Activated CD4-positive, alpha-beta T cell treated with anti-CD3 and anti-CD28 coated beads, Interleukin-2, amount 50 U/mL, for 16 hours (primary cell): ENCODE results near the gene GALNT2.

Experiments used
- DNase-seq: peaks from one replicate; pipeline ENCODE4 v3.0.0-alpha.2; 2020

The GALNT2 gene

DNA sequence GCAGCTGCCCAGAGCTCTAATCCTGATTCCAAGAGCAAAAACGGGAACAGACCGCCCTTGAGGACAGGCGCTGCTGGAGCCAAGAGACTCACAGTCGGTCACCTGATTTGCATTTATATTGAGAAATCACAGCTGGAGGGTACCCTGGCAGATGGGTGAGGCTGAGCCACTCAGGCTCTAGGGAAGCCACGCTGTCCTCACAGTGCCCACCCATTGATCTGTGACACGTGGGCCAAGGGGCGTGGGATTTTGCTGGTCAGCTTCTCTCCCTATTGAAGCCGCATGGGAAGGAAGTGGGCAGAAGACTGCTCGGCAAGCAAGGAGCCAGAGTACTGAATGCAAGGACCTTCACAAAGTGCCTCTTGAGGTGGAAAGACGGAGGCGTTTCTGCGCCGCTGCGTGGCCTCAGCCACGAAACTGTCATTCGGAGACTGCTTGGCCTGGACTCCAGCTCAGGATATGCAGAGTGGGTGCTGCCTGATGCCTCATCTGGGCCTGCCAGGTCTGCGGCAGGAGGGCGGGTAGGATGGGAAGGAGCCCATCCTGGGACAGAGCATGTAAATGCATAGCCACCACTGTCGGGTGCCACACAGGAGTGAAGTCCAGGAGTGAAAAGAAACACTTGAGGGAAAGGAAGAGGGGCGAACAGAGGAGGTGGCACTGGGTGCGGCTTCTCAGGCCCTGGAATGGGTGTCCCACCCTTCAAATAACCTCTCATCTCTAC lies 219.3 kb downstream of the GALNT2 start:
- no peak for DNase-seq

DNA sequence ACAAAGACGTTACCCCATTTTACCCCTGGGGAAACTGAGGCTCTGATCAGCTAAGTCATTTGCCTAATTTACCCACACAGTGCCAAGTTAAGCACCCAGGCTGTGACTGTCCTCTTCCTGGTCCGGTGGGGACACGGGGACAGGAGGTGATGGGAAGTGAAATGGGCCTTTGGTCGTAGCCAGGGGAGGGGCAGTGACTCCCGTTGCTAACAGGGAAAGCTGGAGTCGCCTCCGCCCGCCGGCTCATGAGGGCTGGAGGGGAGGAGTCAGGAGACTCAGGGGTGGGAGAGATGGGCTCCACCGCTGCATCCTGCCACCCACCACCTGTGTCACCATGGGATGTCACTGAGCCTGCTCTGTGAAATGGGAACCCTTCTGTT lies 219.8 kb downstream of the GALNT2 start:
- DNase-seq, result no peak

DNA sequence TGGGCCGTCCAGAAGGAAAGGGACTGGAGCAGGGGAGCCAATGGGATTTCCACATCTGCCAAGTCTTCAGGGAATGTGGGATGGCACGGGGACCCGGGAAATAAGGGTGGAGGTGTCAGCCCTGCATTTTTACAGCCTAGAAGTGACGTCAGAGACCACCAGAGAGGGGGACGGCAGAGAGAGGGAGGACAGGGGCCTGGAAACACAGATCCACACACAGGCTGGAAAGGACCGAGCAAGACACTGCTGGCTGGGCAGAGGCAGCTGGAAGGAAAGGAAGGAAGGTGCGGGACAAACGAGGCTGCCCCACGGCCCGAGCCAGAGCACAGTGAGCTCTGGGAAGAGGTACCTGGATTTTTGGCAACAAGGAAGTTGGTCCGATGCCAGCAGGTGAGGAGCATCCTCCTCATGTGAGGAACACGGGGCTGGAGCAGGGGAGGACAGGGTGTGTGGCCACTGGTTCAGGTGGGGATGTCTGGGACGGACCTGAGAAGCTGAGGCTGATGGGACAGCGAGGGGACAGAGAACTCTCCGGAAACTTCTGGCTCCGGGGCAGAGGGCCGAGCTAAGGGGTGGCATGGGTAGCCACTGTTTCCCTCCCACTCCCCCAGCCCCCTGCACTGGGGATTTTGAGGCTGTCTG lies 220.8 kb downstream of the GALNT2 start:
- no peak for DNase-seq

DNA sequence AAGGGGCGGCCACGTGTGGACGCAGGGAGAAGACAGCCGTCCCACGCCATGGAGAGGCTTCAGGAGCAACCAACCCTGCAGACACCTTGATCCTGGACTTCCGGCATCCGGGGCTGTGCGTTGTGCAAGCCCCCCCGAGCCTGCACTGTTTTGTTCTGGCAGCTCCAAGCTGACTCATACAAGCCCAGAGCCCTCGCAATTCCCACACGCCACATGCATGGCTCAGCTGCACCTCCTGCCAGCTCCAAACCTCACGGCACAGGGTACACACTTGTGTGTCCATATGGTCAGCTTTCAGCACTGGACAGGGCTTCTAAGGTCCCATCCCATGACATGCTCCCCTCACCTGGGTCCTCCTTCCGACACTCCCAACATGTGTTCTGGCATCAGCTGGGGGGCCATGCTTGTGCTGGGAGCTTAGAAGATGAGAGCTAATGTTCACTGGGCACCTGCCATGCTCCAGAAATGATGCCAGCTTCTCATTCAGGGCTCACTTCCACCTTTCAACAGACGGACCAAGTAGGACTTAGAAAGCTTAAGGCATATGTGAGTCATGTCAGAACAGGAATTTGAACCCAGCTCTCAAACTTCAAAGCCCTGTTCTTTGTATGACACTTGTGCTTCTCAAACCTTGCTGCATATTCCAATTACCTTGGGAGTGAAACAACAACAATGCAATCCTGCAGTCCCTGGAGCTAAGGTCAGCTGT lies 221.8 kb downstream of the GALNT2 start:
- DNase-seq, result no peak

GRCh38 chr1:230289350-230289644 lies 222.3 kb downstream of the GALNT2 start:
- DNase-seq, result no peak

DNA sequence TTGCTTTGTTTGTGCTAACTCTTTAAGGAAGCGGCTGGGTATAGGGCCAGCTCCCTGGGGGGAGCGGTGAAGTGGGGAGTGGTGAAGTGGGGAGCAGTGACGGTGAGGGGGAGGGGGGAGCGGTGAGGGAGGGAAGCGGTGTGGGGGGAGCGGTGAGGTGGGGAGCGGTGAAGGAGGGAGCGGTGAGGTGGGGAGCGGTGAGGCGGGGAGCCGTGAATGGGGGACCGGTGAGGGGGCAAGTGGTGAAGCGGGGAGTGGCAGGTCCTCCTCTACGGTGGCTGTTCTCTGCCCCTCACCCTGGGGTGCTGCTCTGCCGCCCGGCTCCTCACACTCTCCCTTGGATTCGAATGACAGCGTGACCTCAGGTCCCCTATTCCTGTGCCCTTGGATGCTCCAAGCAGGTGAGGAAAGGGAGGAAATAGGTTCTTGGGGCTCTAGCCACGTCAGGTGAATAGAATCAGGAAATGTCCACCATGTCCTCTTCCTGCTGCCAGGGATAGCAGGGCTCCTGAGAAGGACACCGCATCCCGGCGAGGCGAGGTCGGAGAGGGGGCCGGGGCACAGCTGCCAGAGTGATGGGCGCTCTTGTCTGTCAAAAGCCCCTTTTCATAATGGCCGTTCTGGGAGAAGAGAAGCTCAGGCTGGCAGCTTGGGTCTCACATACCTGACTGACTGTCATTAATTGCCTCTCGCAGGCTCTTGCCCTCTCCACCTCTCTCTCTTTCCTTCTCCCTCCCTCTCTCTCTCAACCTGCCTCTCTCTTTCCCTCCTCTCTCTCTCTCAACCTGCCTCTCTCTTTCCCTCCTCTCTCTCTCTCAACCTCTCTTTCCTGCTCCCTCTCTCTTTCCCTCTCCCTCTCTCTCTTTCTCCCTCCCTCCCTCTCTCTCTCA lies 224.9 kb downstream of the GALNT2 start:
- DNase-seq, result no peak

- DNase-seq, result no peak
Measured at GRCh38 chr1:230292689-230293389, 225.8 kb downstream of the GALNT2 start.

- DNase-seq, result no peak
Measured at GRCh38 chr1:230293390-230293700, 226.3 kb downstream of the GALNT2 start.

GRCh38 chr1:230295367-230295766 lies 228.3 kb downstream of the GALNT2 start:
- no peak for DNase-seq

GRCh38 chr1:230299191-230300006 lies 232.4 kb downstream of the GALNT2 start:
- no peak for DNase-seq

- DNase-seq, result no peak
Measured at GRCh38 chr1:230300322-230301301, 233.6 kb downstream of the GALNT2 start.

DNA sequence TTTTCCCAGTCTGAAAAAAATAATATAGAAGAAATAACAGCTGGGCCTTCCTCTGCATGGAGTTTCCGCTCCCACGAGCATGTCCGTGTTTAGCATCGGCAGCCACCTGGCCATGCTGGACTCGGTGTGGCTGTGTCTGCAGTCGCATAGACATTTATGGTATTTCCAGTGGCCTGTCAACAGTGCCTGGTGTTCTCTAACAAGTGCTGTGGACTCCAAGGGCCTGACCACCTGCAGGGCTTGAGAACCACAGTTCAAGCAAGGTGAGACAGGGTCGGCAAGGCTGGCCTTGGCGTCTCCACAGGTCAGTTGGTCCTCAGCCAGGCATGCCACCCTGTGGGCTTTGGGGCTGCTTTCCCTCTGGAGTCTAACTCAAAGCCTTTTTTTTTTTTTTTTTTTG lies 234.3 kb downstream of the GALNT2 start:
- no peak for DNase-seq

DNA sequence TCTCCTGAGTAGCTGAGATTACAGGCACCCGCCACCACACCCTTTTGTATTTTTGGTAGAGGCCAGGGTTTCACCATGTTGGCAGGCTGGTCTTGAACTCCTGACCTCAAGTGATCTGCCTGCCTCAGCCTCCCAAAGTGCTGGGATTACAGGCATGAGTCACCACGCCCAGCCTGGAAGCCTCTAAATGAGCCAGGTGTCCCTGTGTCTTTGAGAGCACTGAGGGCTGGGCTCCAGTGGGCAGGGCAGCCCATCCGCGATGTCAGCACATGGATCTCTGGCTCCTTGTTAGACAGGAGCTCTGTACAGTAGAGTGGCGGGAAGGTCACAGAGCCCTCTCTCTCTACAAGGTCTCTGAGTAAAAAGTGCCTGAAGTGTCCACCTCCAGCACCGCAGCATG lies 234.8 kb downstream of the GALNT2 start:
- no peak for DNase-seq

GRCh38 chr1:230303069-230303468 lies 236.0 kb downstream of the GALNT2 start:
- DNase-seq, result no peak

DNA sequence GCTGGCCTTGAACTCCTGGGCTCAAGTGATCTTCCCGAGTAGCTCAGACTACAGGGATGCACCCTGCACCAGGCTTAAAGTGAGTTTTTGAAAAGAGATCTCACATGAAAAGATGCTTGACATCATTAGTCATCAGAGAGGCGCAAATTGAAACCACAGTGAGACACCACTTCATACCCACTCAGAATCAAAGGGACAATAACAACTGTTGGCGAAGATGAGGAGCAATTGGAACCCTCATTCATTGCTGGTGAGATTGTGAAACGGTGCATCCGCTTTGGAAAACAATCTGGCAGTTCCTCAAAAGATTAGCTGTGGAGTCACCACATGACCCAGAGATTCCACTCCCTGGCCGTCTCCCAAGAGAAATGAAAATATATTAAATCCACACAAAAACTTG lies 236.8 kb downstream of the GALNT2 start:
- peak; percentile 32 for DNase-seq

DNA sequence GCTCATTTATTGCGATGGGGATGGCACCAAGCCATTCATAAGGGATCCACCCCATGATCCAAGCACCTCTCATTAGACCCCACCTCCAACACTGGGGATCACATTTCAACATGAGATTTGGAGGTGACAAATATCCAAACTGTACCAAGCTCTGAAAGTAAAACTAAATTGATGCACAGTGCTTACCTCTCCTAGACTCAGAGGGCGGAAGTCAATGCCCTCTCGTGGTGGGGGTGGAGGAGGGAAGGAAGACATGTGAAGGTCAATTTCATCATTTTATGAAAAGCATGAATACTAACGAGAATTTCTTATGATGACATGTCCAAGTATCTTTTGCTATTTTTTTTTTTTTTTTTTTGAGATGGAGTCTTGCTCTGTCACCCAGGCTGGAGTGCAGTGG lies 239.1 kb downstream of the GALNT2 start:
- DNase-seq, result peak; percentile 71

- DNase-seq, result no peak
Measured at GRCh38 chr1:230307213-230307612, 240.2 kb downstream of the GALNT2 start.

- no peak for DNase-seq
Measured at GRCh38 chr1:230308039-230308438, 241.0 kb downstream of the GALNT2 start.

DNA sequence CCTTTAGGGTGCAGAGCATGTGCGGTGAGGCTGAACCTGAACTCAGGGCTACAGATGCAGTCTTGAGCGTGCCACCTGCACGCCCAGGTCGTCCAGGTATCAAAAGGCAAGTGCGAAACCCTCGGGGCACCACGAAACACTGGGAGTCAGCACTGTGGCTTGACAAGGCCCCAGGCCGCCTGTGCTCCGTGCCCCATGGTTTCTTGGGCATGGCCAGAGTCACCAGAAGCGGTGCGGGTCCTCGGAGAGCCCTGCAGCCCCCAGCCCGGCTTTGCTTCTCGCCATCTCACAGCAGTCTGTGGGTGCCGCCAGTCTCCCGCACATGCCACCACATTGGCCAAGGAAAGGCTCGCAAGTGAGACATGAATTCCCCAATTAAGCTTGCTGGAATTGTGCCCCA lies 241.8 kb downstream of the GALNT2 start:
- DNase-seq, result no peak

DNA sequence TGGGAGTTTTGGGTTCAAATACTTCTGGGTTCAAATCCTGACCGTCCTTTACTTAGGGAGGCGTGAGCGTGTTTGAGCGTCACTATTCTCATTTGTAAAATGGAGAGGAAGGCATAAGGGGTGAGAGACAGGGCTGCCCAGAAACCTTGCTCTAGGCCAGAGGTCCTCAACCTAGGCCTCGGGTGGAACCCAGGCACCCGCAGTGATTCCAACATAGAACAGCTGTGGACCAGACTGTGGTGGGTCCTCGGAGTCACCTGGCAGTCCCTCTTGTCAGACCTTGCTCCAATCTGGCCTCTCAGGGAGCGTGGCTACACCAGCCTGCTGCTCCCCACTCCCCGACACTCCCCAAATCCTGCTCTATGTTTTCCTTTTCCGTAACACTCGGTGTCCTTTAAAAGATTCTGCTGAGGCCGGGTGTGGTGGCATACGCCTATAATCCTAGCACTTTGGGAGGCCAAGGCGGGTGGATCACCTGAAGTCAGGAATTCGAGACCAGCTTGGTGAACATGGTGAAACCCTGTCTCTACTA lies 242.7 kb downstream of the GALNT2 start:
- no peak for DNase-seq
